Limb (tissue), 2 donors: ENCODE results near the gene CCDC178.

Experiments used
- DNase-seq, 2 donors: peaks; one replicate each; pipeline ENCODE4 v3.0.0-alpha.2; 2016; ENCODE audit errors: extremely low spot score in 2 of 2

The CCDC178 gene

GRCh38 chr18:33123862-33124518 is 316.5 kb downstream of the CCDC178 start:
- DNase-seq: no peak

GRCh38 chr18:33116376-33116775 is 324.1 kb downstream of the CCDC178 start:
- peak; percentile 15 to 33 for DNase-seq

- no peak for DNase-seq
Observed at GRCh38 chr18:33115917-33116316, 324.6 kb downstream of the CCDC178 start.

GRCh38 chr18:33115476-33115875 is 325.0 kb downstream of the CCDC178 start:
- no peak for DNase-seq

GRCh38 chr18:33114749-33115148 is 325.8 kb downstream of the CCDC178 start:
- no peak for DNase-seq

GRCh38 chr18:33113416-33113815 is 327.1 kb downstream of the CCDC178 start:
- DNase-seq: no peak

GRCh38 chr18:33107511-33107910 is 333.0 kb downstream of the CCDC178 start:
- DNase-seq: no peak

- no peak for DNase-seq
Observed at GRCh38 chr18:33101316-33101715, 339.2 kb downstream of the CCDC178 start.

GRCh38 chr18:33099626-33100025 is 340.9 kb downstream of the CCDC178 start:
- DNase-seq: no peak

- no peak for DNase-seq
Observed at GRCh38 chr18:33097126-33097525, 343.4 kb downstream of the CCDC178 start.

GRCh38 chr18:33090461-33090860 is 350.1 kb downstream of the CCDC178 start:
- DNase-seq: no peak

GRCh38 chr18:33076601-33077000 is 363.9 kb downstream of the CCDC178 start:
- DNase-seq: no peak

- DNase-seq: no peak
Observed at GRCh38 chr18:33074125-33074524, 366.4 kb downstream of the CCDC178 start.

- DNase-seq: no peak
Observed at GRCh38 chr18:33062834-33063364, 377.6 kb downstream of the CCDC178 start.

- DNase-seq: no peak
Observed at GRCh38 chr18:33052886-33053285, 387.6 kb downstream of the CCDC178 start.

GRCh38 chr18:33051407-33051806 is 389.1 kb downstream of the CCDC178 start:
- no peak for DNase-seq

- DNase-seq: no peak
Observed at GRCh38 chr18:33040213-33040612, 400.3 kb downstream of the CCDC178 start.

- no peak for DNase-seq
Observed at GRCh38 chr18:33034945-33035344, 405.6 kb downstream of the CCDC178 start.

GRCh38 chr18:33034212-33034611 is 406.3 kb downstream of the CCDC178 start:
- no peak for DNase-seq

GRCh38 chr18:33022370-33022769 is 418.2 kb downstream of the CCDC178 start:
- no peak for DNase-seq

- DNase-seq: no peak
Observed at GRCh38 chr18:33020877-33021276, 419.6 kb downstream of the CCDC178 start.

GRCh38 chr18:33014060-33014796 is 426.3 kb downstream of the CCDC178 start:
- DNase-seq: no peak

- DNase-seq: peak in 1 of 2 donors; percentile 27
Observed at GRCh38 chr18:33010149-33010548, 430.4 kb downstream of the CCDC178 start.
